ENCODE measurements around the gene IL1B. TPM values are rescaled to one million over a fixed set of nuclear protein-coding genes. Genes with fewer than 3 reads are reported as not detected.

Gene IL1B
- total RNA-seq, 1 donor from 2014 or later, result not detected

DNA sequence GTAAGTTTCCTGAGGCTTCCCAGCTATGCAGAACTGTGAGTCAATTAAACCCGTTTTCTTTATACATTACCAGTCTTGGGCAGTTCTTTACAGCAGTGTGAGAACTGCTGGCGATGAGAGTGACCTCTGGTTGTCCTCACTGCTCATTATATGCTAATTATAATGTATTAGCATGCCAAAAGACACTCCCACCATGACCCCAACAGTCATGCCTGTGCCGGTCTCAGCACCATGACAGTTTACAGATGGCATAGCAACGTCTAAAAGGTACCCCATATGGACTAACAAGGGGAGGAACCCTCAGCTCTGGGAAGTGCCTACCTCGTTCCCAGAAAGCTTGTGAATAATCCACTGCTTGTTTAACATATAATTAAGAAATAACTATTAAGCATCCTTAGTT lies 44.2 kb downstream of the IL1B start:
- Histone ChIP-seq H3K79me2 (ENCODE audit: low read depth) (no peaks in the 10 kb centered on the region), H3K4me1 (no peaks in the 10 kb centered on the region), H2AFZ (replicated peaks) (no peak overlapping the region), H3F3A (ENCODE audit: low read depth) (no peaks in the 10 kb centered on the region), H3K27me3 (no peaks in the 10 kb centered on the region), H3K27ac (no peak overlapping the region), H3K4me2 (no peak overlapping the region), H4K20me1 (ENCODE audit: low read depth) (no peaks in the 10 kb centered on the region), H3K9me3 (ENCODE audit: low read depth) (no peaks in the 10 kb centered on the region), H3K4me3 (no peak overlapping the region), H3K36me3 (no peaks in the 10 kb centered on the region), H3K9ac (no peak overlapping the region)
- TF ChIP-seq EZH2phosphoT487 (IDR thresholded peaks at IDR 0.05) (no peak), EZH2 (IDR thresholded peaks at IDR 0.05) (no peak)
- TF ChIP-seq, protein P1, sequence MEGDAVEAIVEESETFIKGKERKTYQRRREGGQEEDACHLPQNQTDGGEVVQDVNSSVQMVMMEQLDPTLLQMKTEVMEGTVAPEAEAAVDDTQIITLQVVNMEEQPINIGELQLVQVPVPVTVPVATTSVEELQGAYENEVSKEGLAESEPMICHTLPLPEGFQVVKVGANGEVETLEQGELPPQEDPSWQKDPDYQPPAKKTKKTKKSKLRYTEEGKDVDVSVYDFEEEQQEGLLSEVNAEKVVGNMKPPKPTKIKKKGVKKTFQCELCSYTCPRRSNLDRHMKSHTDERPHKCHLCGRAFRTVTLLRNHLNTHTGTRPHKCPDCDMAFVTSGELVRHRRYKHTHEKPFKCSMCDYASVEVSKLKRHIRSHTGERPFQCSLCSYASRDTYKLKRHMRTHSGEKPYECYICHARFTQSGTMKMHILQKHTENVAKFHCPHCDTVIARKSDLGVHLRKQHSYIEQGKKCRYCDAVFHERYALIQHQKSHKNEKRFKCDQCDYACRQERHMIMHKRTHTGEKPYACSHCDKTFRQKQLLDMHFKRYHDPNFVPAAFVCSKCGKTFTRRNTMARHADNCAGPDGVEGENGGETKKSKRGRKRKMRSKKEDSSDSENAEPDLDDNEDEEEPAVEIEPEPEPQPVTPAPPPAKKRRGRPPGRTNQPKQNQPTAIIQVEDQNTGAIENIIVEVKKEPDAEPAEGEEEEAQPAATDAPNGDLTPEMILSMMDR (IDR thresholded peaks at IDR 0.05), result no peak
- Mint-ChIP-seq H3K4me3 (no peak overlapping the region), H3K27me3 (ENCODE audit: insufficient read depth, low read depth) (peaks cover 2% of the 10 kb centered on the region), H3K9me3 (peaks cover 2% of the 10 kb centered on the region), H3K27ac (no peak overlapping the region), H3K4me1 (no peaks in the 10 kb centered on the region), H3K36me3 (no peaks in the 10 kb centered on the region)
- no peak for DNase-seq (ENCODE audit: low spot score)

DNA sequence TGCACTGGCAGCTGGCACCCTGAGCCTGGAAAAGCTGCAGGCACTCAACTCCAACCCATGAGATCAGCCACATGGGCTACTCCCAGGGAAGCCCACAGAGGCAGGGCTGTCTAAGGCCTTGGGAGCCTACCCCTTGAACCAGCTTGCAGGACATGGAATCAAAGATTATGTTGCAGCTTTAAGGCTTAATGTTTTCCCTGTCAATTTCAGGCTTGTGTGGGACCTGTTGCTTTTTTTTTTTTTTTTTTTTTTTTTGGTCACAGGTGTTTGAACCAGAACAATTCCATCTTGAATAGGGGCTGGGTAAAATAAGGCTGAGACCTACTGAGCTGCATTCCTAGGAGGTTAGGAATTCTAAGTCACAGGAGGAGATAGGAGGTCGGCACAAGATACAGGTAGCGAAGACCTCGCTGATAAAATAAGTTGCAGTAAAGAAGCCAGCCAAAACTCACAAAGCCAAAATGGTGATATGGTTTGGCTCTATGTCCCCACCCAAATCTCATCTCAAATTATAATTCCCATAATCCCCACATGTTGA lies 44.8 kb downstream of the IL1B start:
- no peak for DNase-seq (ENCODE audit: low spot score)
- Mint-ChIP-seq H3K4me3 (no peak overlapping the region), H3K27me3 (ENCODE audit: insufficient read depth, low read depth) (peaks cover 2% of the 10 kb centered on the region), H3K36me3 (no peaks in the 10 kb centered on the region), H3K27ac (no peak overlapping the region), H3K4me1 (no peaks in the 10 kb centered on the region), H3K9me3 (no peaks in the 10 kb centered on the region)
- Histone ChIP-seq H3K9ac (no peak overlapping the region), H3K36me3 (no peaks in the 10 kb centered on the region), H3F3A (ENCODE audit: low read depth) (no peaks in the 10 kb centered on the region), H4K20me1 (ENCODE audit: low read depth) (no peaks in the 10 kb centered on the region), H3K27ac (no peak overlapping the region), H3K4me2 (no peak overlapping the region), H3K4me1 (no peaks in the 10 kb centered on the region), H3K79me2 (ENCODE audit: low read depth) (no peaks in the 10 kb centered on the region), H3K4me3 (no peak overlapping the region), H3K27me3 (no peaks in the 10 kb centered on the region), H3K9me3 (ENCODE audit: low read depth) (no peaks in the 10 kb centered on the region), H2AFZ (replicated peaks) (no peak overlapping the region)
- TF ChIP-seq EZH2phosphoT487 (IDR thresholded peaks at IDR 0.05) (no peak), EZH2 (IDR thresholded peaks at IDR 0.05) (no peak)
- TF ChIP-seq, protein P1 (IDR thresholded peaks at IDR 0.05), result no peak

DNA sequence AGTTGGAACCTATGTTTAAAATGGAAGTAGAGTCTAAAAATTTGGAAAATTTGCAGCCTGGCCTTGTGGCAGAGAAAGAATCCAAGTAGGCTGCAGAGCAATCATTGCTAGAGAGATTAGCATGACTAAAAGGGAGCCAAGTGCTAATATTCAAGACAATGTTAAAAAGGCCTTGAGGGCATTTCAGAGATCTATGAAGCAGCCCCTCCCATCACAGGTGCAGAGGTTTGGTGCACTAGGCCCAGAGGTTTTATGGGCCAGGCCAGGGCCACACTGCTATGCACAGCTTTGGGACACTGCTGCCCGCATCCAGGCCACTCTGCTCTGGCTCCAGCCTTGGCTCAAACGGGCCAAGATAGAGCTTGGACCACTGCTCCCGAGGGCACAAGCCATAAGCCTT lies 45.6 kb downstream of the IL1B start:
- no peak overlapping the region for H3K4me3 ChIP-seq
- no peak overlapping the region for H3K27ac ChIP-seq
- no peak for TF ChIP-seq EZH2 (IDR thresholded peaks at IDR 0.05)
- TF ChIP-seq EZH2phosphoT487 (IDR thresholded peaks at IDR 0.05), result no peak
- TF ChIP-seq, protein P1 (IDR thresholded peaks at IDR 0.05), result no peak
- no peaks in the 10 kb centered on the region for H3K27me3 ChIP-seq
- no peaks in the 10 kb centered on the region for H4K20me1 ChIP-seq (ENCODE audit: low read depth)
- no peak overlapping the region for H3K4me2 ChIP-seq
- H3K9ac ChIP-seq, result no peak overlapping the region
- Mint-ChIP-seq H3K9me3 (no peaks in the 10 kb centered on the region), H3K36me3 (no peaks in the 10 kb centered on the region), H3K4me3 (peak overlapping the region; percentile 35), H3K4me1 (no peaks in the 10 kb centered on the region), H3K27ac (no peak overlapping the region), H3K27me3 (ENCODE audit: insufficient read depth, low read depth) (peaks cover 2% of the 10 kb centered on the region)
- no peak for DNase-seq (ENCODE audit: low spot score)
- no peaks in the 10 kb centered on the region for H3K36me3 ChIP-seq
- H3K9me3 ChIP-seq (ENCODE audit: low read depth), result no peaks in the 10 kb centered on the region
- H2AFZ ChIP-seq (replicated peaks), result no peak overlapping the region
- no peaks in the 10 kb centered on the region for H3K79me2 ChIP-seq (ENCODE audit: low read depth)
- H3F3A ChIP-seq (ENCODE audit: low read depth), result no peaks in the 10 kb centered on the region
- H3K4me1 ChIP-seq, result peaks cover 1% of the 10 kb centered on the region

Measured in neural progenitor cell (in vitro differentiated cells).